Measurements from ENCODE around the gene TEKT5.

DNA sequence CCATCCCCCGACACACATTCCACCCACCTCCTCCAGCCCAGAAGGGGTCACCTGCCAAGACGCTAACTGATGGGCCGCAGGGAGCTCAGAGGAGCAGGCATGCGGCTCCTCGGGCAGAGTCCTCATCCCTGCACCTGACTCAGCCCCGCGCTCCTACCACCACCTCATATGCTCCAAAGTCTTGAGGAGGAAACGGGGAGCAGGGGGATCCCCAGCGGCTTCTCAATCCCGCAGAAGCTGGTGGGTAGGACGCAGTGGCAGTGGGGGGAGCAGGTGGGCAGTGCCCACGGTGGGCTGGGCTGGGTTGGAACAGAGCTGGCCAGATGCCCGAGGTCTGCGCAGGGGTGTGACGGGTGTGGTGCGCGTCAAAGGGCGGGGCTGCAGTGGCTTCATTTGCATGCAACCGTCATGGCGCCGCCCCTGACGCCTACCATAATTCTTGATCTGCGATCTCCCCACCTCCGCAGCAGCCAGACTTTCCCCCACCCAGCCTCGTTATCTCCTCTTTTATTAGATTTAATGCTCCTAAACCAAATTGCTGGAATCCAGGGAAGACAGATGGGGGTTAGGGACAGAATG is 75.4 kb downstream of the TEKT5 start:
- TF ChIP-seq POLR2A (IDR thresholded peaks at IDR 0.05) = no peak
- TF ChIP-seq, protein P1, sequence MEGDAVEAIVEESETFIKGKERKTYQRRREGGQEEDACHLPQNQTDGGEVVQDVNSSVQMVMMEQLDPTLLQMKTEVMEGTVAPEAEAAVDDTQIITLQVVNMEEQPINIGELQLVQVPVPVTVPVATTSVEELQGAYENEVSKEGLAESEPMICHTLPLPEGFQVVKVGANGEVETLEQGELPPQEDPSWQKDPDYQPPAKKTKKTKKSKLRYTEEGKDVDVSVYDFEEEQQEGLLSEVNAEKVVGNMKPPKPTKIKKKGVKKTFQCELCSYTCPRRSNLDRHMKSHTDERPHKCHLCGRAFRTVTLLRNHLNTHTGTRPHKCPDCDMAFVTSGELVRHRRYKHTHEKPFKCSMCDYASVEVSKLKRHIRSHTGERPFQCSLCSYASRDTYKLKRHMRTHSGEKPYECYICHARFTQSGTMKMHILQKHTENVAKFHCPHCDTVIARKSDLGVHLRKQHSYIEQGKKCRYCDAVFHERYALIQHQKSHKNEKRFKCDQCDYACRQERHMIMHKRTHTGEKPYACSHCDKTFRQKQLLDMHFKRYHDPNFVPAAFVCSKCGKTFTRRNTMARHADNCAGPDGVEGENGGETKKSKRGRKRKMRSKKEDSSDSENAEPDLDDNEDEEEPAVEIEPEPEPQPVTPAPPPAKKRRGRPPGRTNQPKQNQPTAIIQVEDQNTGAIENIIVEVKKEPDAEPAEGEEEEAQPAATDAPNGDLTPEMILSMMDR (IDR thresholded peaks at IDR 0.05) = no peak

Measured in lower leg skin (tissue), 3 donors.